ENCODE measurements around the gene TCAP.

The TCAP gene

GRCh38 chr17:39664581-39665561, at the start of gene TCAP:
Gene TCAP, plus strand, starts transcription at chr17:39665349. Its CDS starts 11 bp downstream, at chr17:39665360.
- DNase-seq = no peak

DNA sequence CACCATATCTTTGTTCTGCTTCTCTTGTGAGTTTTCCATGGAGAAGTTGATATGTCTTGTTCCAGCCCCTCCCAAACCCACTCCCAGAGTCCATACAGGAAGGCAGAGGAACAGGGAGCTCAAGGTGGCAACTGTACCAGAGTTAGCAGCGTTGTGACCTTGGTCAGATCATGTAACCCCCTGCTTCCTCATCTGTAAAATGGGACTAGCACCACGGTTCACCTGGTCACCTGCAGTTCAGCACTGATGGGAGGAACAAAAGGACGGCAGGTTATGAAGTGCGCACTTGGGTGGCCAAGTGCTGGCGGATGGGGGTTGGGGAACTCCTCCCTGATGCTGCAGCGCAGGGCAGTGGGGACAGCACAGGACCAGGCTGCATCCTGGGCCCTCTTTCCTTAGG, 49.7 kb upstream of the TCAP start:
- no peak for DNase-seq

- no peak for DNase-seq
Measured at GRCh38 chr17:39617100-39617445, 48.1 kb upstream of the TCAP start.

DNA sequence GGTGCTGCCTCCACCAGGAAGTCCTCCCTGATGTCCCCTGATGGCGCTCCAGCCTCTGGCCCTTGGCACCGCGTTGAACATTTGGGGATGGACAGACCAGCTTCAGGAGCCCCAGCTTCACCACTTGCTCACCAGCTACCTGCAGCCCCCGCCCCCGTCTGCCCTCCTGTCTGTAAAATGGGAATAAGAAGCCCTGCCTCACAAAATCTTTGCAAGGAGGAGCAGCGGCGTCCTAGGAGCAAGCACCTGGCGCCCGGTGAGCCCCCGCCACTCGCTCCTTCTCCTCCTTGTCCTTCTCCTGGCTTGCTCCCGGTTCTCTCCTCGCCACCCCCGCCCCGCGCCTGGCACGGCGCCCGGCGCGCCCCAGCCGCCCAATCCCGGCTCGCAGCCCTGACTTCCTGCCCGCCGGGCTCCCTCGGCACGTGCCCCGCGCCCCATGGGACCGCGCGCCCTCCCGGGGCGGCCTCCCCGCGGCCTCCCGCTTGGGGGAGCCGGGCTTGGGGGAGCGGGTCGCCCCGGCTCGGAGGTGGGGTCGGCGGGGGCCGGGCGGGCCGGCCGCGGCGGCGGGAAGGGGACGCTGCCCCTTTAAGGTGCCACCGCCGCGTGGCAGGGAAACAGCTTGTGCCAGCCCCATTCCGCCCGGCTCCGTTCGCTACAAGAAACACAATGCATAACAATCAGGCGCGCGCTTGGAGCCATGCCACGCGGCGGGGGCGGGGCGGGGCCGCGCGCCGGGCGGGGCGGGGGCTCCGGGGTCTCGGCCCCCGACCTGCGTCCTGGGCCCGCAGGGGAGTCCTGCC, 47.5 kb upstream of the TCAP start:
- DNase-seq = peak; percentile 59

DNA sequence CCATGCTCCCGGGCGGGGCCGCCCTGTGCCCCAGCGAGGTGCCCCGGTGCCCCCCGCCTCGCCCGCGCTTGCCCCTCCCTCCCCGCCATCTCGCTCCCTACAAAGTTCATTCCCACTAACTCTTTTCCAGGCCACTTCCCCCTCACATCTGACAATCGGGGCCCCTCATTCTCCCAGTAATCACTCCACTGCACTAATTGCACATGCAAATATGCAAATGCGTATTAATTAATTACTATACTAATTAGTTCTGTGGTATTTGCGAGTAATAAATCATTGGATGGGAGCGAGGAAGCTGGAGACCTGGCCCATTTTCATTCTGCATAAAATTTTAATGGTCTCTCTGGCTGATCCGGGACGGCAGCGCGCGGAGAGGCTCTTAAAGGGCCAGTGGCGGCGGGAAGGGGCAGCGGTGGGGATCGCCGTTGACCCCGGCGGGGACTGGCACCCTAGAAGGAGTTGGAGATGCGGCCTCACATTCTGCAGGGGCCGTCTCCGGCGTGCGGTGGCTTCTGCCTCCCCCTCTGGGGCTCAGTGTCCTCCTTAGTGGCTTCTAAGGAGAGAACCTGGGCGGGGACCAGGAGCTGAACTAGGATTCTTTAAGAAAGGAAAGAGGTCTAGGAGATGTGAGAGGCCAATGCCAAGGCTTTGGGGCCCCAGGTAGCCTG, 46.8 kb upstream of the TCAP start:
- no peak for DNase-seq

DNA sequence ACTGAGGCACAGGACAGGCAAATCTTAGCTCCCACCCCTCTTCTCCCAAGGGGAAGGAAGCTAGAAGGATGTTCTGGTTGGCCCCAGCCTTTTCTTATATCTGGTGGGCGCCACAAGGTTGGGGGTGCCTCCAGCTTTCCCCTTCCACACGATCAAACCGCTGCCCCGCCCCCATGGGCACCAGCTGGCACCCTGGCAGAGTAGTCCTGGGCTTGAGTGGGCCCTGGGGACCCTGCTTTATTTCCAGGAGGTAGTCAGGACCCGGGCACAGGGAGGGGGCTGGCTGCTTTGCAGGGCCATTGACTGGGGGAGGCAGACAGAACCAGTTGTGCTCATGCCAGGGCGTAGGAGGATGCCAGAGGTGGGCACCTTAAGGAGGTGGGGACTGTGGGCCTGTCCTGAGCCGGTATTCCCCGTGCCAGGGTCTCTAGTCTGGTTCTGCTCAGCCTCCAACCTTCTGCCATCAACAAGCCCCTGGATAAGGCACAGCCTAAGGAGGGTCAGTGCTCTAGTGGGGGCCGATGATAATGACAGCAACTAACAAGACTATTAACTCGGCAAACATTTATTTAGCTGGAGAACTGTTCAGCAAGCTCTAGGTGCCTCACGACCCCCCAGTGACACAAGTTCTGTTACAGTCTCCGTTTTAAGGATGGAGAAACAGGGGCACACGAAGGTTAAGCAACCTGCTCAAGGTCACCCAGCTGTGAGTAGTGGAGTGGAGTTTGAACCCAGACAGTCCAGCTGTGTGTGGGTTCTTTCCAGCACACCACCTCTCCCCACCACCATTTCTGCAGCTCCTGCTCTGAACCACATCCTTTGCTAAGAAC, 46.0 kb upstream of the TCAP start:
- no peak for DNase-seq

- no peak for DNase-seq
Measured at GRCh38 chr17:39619786-39620101, 45.4 kb upstream of the TCAP start.

GRCh38 chr17:39621523-39622379, 43.4 kb upstream of the TCAP start:
- DNase-seq = peak; percentile 62

DNA sequence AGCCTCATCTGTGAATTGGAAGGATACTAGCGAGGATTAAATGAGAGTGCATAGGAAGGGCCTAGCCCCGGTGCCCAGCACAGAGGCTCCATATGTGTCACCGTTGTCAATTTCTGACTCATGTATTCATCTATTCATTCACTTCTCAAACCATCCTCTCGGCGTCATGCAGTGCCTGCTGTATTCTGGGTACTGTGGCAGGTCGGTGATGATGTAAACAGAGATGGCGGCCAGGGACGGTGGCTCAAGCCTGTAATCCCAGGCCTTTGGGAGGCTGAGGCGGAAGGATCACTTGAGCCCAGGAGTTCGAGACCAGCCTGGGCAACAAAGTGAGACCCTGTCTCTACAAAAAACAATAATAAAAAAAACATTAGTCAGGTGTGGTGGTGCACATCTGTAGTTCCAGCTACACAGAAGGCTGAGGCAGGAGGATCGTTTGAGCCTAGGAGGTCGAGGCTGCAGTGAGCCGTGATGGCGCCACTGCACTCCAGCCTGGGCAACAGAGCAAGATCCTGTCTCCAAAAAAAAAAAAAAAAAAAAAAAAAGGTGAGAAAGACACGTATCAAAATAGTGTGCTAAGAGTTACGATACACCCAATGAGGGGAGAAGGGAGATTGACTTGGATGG, 42.7 kb upstream of the TCAP start:
- DNase-seq = no peak

- DNase-seq = peak; percentile 61
Measured at GRCh38 chr17:39623356-39623950, 41.7 kb upstream of the TCAP start.

GRCh38 chr17:39624313-39624712, 40.8 kb upstream of the TCAP start:
- DNase-seq = no peak

GRCh38 chr17:39625198-39625785, 39.9 kb upstream of the TCAP start:
- DNase-seq = no peak

- no peak for DNase-seq
Measured at GRCh38 chr17:39626171-39627046, 38.7 kb upstream of the TCAP start, which contains the start of gene PPP1R1B. Gene PPP1R1B, plus strand, starts transcription at chr17:39626952. Its CDS starts 441 bp downstream, at chr17:39627393.

- DNase-seq = no peak
Measured at GRCh38 chr17:39627047-39627711, 38.0 kb upstream of the TCAP start.

GRCh38 chr17:39627712-39628516, 37.2 kb upstream of the TCAP start:
- DNase-seq = no peak

DNA sequence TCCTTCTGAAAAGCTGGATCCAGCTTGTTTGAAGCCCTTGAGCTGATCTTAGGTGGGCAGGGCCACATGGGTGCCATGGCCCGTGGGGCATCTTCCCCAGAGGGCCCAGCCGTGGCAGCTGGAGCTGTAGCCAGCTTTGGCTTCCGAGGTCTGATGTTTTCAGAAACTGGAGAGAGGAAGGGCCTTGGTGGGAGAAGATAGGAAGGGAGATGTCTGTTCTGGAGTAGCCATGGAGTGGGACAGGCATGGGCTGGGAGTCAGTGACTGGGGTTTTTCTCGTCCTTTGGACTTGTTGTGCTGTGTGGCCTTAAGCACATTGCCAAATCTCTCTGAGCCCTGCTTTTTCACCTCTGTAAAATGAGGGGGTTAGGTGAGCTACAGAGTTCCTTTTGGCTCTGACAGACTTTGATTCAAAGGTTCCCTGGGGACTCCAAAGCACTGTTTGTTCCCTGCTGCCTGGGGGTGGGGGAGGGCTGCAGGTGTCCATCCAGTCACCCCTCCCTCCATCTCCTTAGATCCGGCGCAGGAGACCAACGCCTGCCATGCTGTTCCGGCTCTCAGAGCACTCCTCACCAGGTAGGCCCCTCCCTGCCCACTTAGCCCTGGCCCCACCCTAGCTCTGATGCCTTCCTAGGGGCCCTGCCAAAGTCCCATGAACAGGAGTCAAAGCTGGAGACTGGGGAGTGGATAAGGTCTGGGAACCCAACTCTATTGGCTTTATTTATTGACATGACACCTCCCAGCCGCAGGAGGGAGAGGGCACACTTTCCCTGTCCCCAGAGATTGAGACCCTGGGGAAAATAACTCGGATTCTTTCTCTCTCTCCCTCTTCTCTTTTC, 36.3 kb upstream of the TCAP start:
- no peak for DNase-seq

- DNase-seq = no peak
Measured at GRCh38 chr17:39629494-39629880, 35.7 kb upstream of the TCAP start.
